Kidney epithelial cell (primary cell): Measurements from ENCODE around the gene SVOPL. TPM values are rescaled to one million over a fixed set of nuclear protein-coding genes. Genes with fewer than 3 reads are reported as not detected.

Source experiments
- DNase-seq: peaks from one replicate; pipeline ENCODE4 v3.0.0-alpha.2; 2010; ENCODE audit warnings: low read depth
- H3K27me3 ChIP-seq: 2 replicates; pipeline ENCODE4 v1.6.0; 2011; ENCODE audit warnings: low read length; ENCODE audit not compliant: control insufficient read depth, insufficient read depth
- H3K36me3 ChIP-seq: 2 replicates; pipeline ENCODE4 v1.5.1; 2011; ENCODE audit warnings: low read length; ENCODE audit not compliant: control insufficient read depth, insufficient read depth
- H3K4me3 ChIP-seq: 2 replicates; pipeline ENCODE4 v1.5.1; 2011; ENCODE audit warnings: low read depth, mild to moderate bottlenecking, control low read depth, low read length
- CTCF ChIP-seq: IDR thresholded peaks from 2 replicates; pipeline ENCODE4 v1.5.1; 2011; ENCODE audit warnings: mild to moderate bottlenecking, moderate library complexity, low read length, control low read depth, inconsistent platforms; ENCODE audit not compliant: insufficient read depth, poor library complexity, severe bottlenecking
- total RNA-seq: library from RNA; depleted of rRNA; stranded (reverse); fragments of >200 nt; gene quantifications from 2 replicates; pipeline ENCODE4 v1.2.3, GENCODE V29; 2015

Gene SVOPL
- total RNA-seq: 0.89 TPM in 1 of 2 replicates, not detected in the other

- no peak for DNase-seq
- no peak for TF ChIP-seq CTCF
- no peak within 1 kb of the TSS for H3K4me3 ChIP-seq
- no peaks in the 10 kb centered on the region for H3K27me3 ChIP-seq
- H3K36me3 ChIP-seq: no peaks in the 10 kb centered on the region
Measured at GRCh38 chr7:138700857-138701536, at the start of gene SVOPL. Gene SVOPL (minus strand): TSS chr7:138701362. CDS start chr7:138679045, 22,317 bp downstream.

- TF ChIP-seq CTCF: no peak
- no peak overlapping the region for H3K4me3 ChIP-seq
Measured at GRCh38 chr7:138750473-138750872, 49.3 kb upstream of the SVOPL start.

GRCh38 chr7:138749960-138750359 is 48.8 kb upstream of the SVOPL start:
- no peak for DNase-seq
- H3K36me3 ChIP-seq: no peaks in the 10 kb centered on the region
- H3K27me3 ChIP-seq: no peaks in the 10 kb centered on the region
- no peak for TF ChIP-seq CTCF
- H3K4me3 ChIP-seq: no peak overlapping the region

More at GRCh38 chr7:138750473-138750872, 49.3 kb upstream of the SVOPL start:
- DNase-seq: no peak
- H3K36me3 ChIP-seq: no peaks in the 10 kb centered on the region
- H3K27me3 ChIP-seq: no peaks in the 10 kb centered on the region

GRCh38 chr7:138748666-138749065 is 47.5 kb upstream of the SVOPL start:
- H3K4me3 ChIP-seq: no peak overlapping the region
- TF ChIP-seq CTCF: no peak
- no peak for DNase-seq
- H3K36me3 ChIP-seq: no peaks in the 10 kb centered on the region
- H3K27me3 ChIP-seq: no peaks in the 10 kb centered on the region

GRCh38 chr7:138746073-138746472 is 44.9 kb upstream of the SVOPL start:
- H3K4me3 ChIP-seq: no peak overlapping the region
- TF ChIP-seq CTCF: no peak
- no peaks in the 10 kb centered on the region for H3K27me3 ChIP-seq
- no peak for DNase-seq
- H3K36me3 ChIP-seq: no peaks in the 10 kb centered on the region

GRCh38 chr7:138745189-138745588 is 44.0 kb upstream of the SVOPL start:
- H3K27me3 ChIP-seq: no peaks in the 10 kb centered on the region
- H3K4me3 ChIP-seq: no peak overlapping the region
- no peak for TF ChIP-seq CTCF
- DNase-seq: no peak
- no peaks in the 10 kb centered on the region for H3K36me3 ChIP-seq
